SK-N-SH (cell line): ENCODE results near the gene SLC35B4.

Experiments
- ELF1 ChIP-seq: IDR thresholded peaks from 2 replicates; pipeline ENCODE4 v1.4.0; 2012
- EZH2phosphoT487 ChIP-seq: fragments of 200-600 bp; sonication (generic); IDR thresholded peaks from 2 replicates; pipeline ENCODE4 v1.6.1; 2017; ENCODE audit warnings: low read depth, mixed run types, mild to moderate bottlenecking, antibody characterized with exemption, moderate library complexity, borderline replicate concordance
- FOXJ3 ChIP-seq: sonication (generic); formaldehyde crosslinking; IDR thresholded peaks from 2 replicates; pipeline ENCODE4 v1.5.1; 2020; ENCODE audit warnings: mild to moderate bottlenecking, missing genetic modification reagents
- GABPA ChIP-seq: IDR thresholded peaks from 2 replicates; pipeline ENCODE4 v1.4.0; 2012; ENCODE audit warnings: low read depth, mild to moderate bottlenecking
- GATA2 ChIP-seq: sonication (generic); formaldehyde crosslinking; IDR thresholded peaks from 2 replicates; pipeline ENCODE4 v1.5.0; 2020; ENCODE audit warnings: mild to moderate bottlenecking, missing genetic modification reagents
- MXI1 ChIP-seq: IDR thresholded peaks from 2 replicates; pipeline ENCODE4 v1.6.1; 2012; ENCODE audit warnings: mild to moderate bottlenecking, low read depth, low read length, improper control_type of control experiment
- NFIC ChIP-seq: IDR thresholded peaks from 2 replicates; pipeline ENCODE4 v1.4.0; 2012; ENCODE audit warnings: borderline replicate concordance
- POLR2AphosphoS5 ChIP-seq: IDR thresholded peaks from 2 replicates; pipeline ENCODE4 v1.6.1; 2012; ENCODE audit warnings: low read depth, low read length
- RXRA ChIP-seq: IDR thresholded peaks from 2 replicates; pipeline ENCODE4 v1.4.0; 2012; ENCODE audit warnings: low read depth, mild to moderate bottlenecking, borderline replicate concordance
- SMC3 ChIP-seq: IDR thresholded peaks from 2 replicates; pipeline ENCODE4 v1.6.1; 2012; ENCODE audit warnings: low read depth, low read length, improper control_type of control experiment
- YY1 ChIP-seq: IDR thresholded peaks from 2 replicates; pipeline ENCODE4 v1.4.0; 2012; ENCODE audit warnings: low read depth, mild to moderate bottlenecking
- TF ChIP-seq, protein P1 (sequence below): IDR thresholded peaks from 2 replicates; pipeline ENCODE4 v1.6.1; 2012; ENCODE audit warnings: mild to moderate bottlenecking, low read depth, low read length, moderate library complexity
- TF ChIP-seq, protein P2 (sequence below): fragments of 200-600 bp; sonication (generic); IDR thresholded peaks from 2 replicates; pipeline ENCODE4 v1.6.1; 2017; ENCODE audit warnings: antibody characterized with exemption, mild to moderate bottlenecking, moderate library complexity

DNA sequence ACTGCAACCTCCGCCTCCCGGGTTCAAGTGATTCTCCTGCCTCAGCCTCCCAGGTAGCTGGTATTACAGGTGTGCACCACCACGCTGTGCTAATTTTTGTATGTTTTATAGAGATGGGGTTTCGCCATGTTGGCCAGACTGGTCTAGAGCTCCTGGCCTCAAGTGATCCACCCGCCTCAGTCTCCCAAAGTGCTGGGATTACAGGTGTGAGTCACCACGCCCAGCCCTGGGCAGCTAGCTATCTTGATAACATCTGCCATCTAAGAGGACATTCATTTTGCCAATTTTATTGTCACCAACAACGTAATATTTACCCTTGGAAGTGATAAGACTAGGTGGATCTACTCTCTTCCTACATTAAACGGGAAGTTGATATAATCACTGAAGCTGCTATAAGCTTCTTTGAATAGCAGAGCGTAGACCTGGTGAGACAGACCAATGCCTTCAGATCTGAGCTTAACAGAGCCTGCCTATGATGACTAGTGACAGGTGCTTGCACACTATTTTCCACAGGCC is 39.7 kb upstream of the SLC35B4 start:
- TF ChIP-seq EZH2phosphoT487 (no peak), MXI1 (no peak), YY1 (no peak), SMC3 (no peak), POLR2AphosphoS5 (no peak), NFIC (no peak), GABPA (no peak), FOXJ3 (CRISPR knock-in tag) (no peak), ELF1 (no peak), GATA2 (CRISPR knock-in tag) (no peak), RXRA (no peak)
- TF ChIP-seq, protein P1, sequence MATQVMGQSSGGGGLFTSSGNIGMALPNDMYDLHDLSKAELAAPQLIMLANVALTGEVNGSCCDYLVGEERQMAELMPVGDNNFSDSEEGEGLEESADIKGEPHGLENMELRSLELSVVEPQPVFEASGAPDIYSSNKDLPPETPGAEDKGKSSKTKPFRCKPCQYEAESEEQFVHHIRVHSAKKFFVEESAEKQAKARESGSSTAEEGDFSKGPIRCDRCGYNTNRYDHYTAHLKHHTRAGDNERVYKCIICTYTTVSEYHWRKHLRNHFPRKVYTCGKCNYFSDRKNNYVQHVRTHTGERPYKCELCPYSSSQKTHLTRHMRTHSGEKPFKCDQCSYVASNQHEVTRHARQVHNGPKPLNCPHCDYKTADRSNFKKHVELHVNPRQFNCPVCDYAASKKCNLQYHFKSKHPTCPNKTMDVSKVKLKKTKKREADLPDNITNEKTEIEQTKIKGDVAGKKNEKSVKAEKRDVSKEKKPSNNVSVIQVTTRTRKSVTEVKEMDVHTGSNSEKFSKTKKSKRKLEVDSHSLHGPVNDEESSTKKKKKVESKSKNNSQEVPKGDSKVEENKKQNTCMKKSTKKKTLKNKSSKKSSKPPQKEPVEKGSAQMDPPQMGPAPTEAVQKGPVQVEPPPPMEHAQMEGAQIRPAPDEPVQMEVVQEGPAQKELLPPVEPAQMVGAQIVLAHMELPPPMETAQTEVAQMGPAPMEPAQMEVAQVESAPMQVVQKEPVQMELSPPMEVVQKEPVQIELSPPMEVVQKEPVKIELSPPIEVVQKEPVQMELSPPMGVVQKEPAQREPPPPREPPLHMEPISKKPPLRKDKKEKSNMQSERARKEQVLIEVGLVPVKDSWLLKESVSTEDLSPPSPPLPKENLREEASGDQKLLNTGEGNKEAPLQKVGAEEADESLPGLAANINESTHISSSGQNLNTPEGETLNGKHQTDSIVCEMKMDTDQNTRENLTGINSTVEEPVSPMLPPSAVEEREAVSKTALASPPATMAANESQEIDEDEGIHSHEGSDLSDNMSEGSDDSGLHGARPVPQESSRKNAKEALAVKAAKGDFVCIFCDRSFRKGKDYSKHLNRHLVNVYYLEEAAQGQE, result no peak
- TF ChIP-seq, protein P2, sequence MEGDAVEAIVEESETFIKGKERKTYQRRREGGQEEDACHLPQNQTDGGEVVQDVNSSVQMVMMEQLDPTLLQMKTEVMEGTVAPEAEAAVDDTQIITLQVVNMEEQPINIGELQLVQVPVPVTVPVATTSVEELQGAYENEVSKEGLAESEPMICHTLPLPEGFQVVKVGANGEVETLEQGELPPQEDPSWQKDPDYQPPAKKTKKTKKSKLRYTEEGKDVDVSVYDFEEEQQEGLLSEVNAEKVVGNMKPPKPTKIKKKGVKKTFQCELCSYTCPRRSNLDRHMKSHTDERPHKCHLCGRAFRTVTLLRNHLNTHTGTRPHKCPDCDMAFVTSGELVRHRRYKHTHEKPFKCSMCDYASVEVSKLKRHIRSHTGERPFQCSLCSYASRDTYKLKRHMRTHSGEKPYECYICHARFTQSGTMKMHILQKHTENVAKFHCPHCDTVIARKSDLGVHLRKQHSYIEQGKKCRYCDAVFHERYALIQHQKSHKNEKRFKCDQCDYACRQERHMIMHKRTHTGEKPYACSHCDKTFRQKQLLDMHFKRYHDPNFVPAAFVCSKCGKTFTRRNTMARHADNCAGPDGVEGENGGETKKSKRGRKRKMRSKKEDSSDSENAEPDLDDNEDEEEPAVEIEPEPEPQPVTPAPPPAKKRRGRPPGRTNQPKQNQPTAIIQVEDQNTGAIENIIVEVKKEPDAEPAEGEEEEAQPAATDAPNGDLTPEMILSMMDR, result no peak
